HG02852 (cell line): ENCODE data around the gene ICE1.
"Not testable (repeated sequence)": the region's sequence is repeated elsewhere in the genome, so short reads cannot be mapped to it uniquely, and the experiment has no call there.

Experiments
- ATAC-seq: cut with Tn5 transposase; IDR thresholded peaks from one replicate; pipeline ENCODE4 v1.9.1; 2021; ENCODE audit warnings: mild to moderate bottlenecking, moderate library complexity; ENCODE audit not compliant: unreplicated experiment

The ICE1 gene

GRCh38 chr5:5432020-5432707, 9.7 kb downstream of the ICE1 start:
- ATAC-seq: no peak

GRCh38 chr5:5436203-5436760, 13.8 kb downstream of the ICE1 start:
- no peak for ATAC-seq

GRCh38 chr5:5437227-5438172, 15.0 kb downstream of the ICE1 start:
- ATAC-seq: no peak

- ATAC-seq: no peak
Measured at GRCh38 chr5:5451863-5452262, 29.4 kb downstream of the ICE1 start.

GRCh38 chr5:5453131-5453530, 30.7 kb downstream of the ICE1 start:
- no peak for ATAC-seq

GRCh38 chr5:5454391-5454790, 31.9 kb downstream of the ICE1 start:
- ATAC-seq: no peak

- ATAC-seq: no peak
Measured at GRCh38 chr5:5456858-5457257, 34.4 kb downstream of the ICE1 start.

- ATAC-seq: no peak
Measured at GRCh38 chr5:5460311-5460710, 37.8 kb downstream of the ICE1 start.

GRCh38 chr5:5461012-5461411, 38.5 kb downstream of the ICE1 start:
- no peak for ATAC-seq

- ATAC-seq: no peak
Measured at GRCh38 chr5:5464036-5464715, 41.7 kb downstream of the ICE1 start.

GRCh38 chr5:5466227-5466626, 43.8 kb downstream of the ICE1 start:
- ATAC-seq: no peak

GRCh38 chr5:5467737-5468136, 45.3 kb downstream of the ICE1 start:
- ATAC-seq: no peak

GRCh38 chr5:5470933-5471332, 48.5 kb downstream of the ICE1 start:
- no peak for ATAC-seq

- ATAC-seq: no peak
Measured at GRCh38 chr5:5473226-5473625, 50.7 kb downstream of the ICE1 start.

- ATAC-seq: no peak
Measured at GRCh38 chr5:5474961-5475360, 52.5 kb downstream of the ICE1 start.

- no peak for ATAC-seq
Measured at GRCh38 chr5:5475975-5476374, 53.5 kb downstream of the ICE1 start.

GRCh38 chr5:5479578-5479977, 57.1 kb downstream of the ICE1 start:
- not testable (repeated sequence) for ATAC-seq

GRCh38 chr5:5480481-5481111, 58.1 kb downstream of the ICE1 start:
- ATAC-seq: no peak

GRCh38 chr5:5481206-5481605, 58.7 kb downstream of the ICE1 start:
- ATAC-seq: peak; percentile 51

- ATAC-seq: no peak
Measured at GRCh38 chr5:5481633-5482032, 59.2 kb downstream of the ICE1 start.

GRCh38 chr5:5483350-5483749, 60.9 kb downstream of the ICE1 start:
- no peak for ATAC-seq
